Transverse colon (tissue), 4 donors: ENCODE results near the gene PDE6A.

Experiments used
- POLR2AphosphoS5 ChIP-seq, 3 donors: sonication (generic); formaldehyde crosslinking; IDR thresholded peaks; one replicate each; pipeline ENCODE4 v1.6.1; 2016; ENCODE audit warnings: antibody characterized with exemption in 3 of 3
- TF ChIP-seq, protein P1 (sequence below), 5 experiments: fragments of 200-600 bp in 3 of 5; fragments of 450-650 bp in 2 of 5; sonication (generic) in 3 of 5; IDR thresholded peaks; 1 replicate in 2 of 5; 2 replicates in 3 of 5; pipeline ENCODE4 v1.5.1; 2016 to 2017; ENCODE audit warnings: antibody characterized with exemption in 5 of 5, inconsistent platforms in 3 of 5, mild to moderate bottlenecking in 2 of 5, moderate library complexity in 1 of 5

DNA sequence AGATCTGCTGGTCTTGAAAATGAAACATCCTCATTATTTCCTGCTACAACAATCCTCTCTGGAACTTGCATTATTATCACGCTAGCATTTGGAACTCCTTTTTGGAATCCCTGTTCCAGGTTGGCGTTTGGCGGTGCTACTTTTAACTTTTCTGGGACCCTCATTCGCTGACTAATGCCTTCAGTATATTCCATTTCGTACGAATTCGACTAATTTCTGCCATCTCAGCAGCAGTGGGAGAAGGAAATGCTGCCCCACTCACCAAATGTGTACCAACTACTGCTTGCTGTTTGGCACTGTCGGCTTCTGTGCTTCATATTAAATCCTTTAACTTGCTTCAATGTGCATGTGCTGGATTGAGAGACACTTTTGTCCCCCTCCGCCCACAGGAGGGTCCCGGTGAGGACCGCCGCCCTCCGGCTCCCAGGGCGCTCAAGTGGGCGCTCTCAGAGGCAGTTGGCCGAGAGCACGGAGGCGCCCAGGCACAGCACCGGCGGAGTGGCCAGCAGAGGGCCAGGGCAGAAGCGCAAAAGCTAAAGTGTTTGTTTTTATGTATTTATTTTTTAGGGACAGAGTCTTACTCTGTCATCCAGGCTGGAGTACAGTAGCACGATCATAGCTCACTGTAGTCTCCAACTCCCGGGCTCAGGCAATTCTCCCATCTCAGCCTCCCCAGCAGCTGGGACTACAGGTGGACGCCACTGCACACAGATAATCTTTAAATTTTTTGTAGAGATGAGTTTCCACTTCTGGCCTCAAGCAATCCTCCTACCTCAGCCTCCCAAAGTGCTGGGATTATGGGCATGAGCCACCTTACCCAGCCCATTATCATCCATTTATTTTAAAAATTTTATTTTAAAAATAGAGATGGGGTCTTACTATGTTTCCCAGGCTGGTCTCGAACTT is 11.9 kb downstream of the PDE6A start:
- TF ChIP-seq, protein P1, sequence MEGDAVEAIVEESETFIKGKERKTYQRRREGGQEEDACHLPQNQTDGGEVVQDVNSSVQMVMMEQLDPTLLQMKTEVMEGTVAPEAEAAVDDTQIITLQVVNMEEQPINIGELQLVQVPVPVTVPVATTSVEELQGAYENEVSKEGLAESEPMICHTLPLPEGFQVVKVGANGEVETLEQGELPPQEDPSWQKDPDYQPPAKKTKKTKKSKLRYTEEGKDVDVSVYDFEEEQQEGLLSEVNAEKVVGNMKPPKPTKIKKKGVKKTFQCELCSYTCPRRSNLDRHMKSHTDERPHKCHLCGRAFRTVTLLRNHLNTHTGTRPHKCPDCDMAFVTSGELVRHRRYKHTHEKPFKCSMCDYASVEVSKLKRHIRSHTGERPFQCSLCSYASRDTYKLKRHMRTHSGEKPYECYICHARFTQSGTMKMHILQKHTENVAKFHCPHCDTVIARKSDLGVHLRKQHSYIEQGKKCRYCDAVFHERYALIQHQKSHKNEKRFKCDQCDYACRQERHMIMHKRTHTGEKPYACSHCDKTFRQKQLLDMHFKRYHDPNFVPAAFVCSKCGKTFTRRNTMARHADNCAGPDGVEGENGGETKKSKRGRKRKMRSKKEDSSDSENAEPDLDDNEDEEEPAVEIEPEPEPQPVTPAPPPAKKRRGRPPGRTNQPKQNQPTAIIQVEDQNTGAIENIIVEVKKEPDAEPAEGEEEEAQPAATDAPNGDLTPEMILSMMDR (IDR thresholded peaks at IDR 0.05), result peak in 1 of 5 experiments; percentile 5
- no peak for TF ChIP-seq POLR2AphosphoS5 (IDR thresholded peaks at IDR 0.05)
